ENCODE results near the gene DPH6.

DNA sequence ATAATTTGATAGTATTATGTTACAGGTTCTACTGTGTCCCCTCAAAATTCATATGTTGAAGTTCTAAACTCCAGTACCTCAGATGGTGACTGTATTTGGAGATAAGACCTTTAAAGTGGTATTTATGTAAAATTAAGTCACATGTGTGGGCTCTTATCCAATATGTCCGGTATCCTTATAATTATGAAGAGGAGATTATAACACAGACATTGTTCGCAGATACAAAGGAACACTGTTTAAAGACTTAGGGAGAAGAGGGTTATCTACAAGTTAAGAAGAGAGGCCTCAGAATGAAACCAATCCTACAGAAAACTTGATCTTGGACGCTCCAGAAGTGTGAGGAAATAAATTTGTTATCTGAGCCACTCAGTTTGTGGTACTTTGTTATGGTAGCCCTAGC lies 50.9 kb downstream of the DPH6 start:
- TF ChIP-seq, protein P1, sequence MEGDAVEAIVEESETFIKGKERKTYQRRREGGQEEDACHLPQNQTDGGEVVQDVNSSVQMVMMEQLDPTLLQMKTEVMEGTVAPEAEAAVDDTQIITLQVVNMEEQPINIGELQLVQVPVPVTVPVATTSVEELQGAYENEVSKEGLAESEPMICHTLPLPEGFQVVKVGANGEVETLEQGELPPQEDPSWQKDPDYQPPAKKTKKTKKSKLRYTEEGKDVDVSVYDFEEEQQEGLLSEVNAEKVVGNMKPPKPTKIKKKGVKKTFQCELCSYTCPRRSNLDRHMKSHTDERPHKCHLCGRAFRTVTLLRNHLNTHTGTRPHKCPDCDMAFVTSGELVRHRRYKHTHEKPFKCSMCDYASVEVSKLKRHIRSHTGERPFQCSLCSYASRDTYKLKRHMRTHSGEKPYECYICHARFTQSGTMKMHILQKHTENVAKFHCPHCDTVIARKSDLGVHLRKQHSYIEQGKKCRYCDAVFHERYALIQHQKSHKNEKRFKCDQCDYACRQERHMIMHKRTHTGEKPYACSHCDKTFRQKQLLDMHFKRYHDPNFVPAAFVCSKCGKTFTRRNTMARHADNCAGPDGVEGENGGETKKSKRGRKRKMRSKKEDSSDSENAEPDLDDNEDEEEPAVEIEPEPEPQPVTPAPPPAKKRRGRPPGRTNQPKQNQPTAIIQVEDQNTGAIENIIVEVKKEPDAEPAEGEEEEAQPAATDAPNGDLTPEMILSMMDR (IDR thresholded peaks at IDR 0.05; ENCODE audit: insufficient read depth, low read length, poor library complexity, severe bottlenecking), result no peak
- TF ChIP-seq EZH2phosphoT487 (conservative IDR thresholded peaks at IDR 0.05; ENCODE audit: low read length), result no peak
